ENCODE data around the gene ACCSL.

- TF ChIP-seq ARNTL (CRISPR knock-in tag; IDR thresholded peaks at IDR 0.05; ENCODE audit: borderline replicate concordance, low read depth) = no peak
- TF ChIP-seq CREB5 (CRISPR knock-in tag; IDR thresholded peaks at IDR 0.05; ENCODE audit: low read depth) = no peak
- TF ChIP-seq PATZ1 (CRISPR knock-in tag; IDR thresholded peaks at IDR 0.05; ENCODE audit: borderline replicate concordance) = no peak
These were observed 47.0 kb upstream of the ACCSL start for GRCh38 chr11:44000731-44001130.
